Osteocyte (in vitro differentiated cells): ENCODE measurements around the gene CATSPERD. TPM values are rescaled to one million over a fixed set of nuclear protein-coding genes. Genes with fewer than 3 reads are reported as not detected.

Source experiments
- DNase-seq: peaks from one replicate; pipeline ENCODE4 v3.0.0; 2021; ENCODE audit warnings: mixed read lengths; ENCODE audit not compliant: unreplicated experiment; ENCODE audit errors: extremely low spot score
- H3K27ac Mint-ChIP-seq: one replicate; pipeline ENCODE4 v1.8.0; 2021; ENCODE audit warnings: mild to moderate bottlenecking, mixed read lengths; ENCODE audit not compliant: unreplicated experiment
- H3K27me3 Mint-ChIP-seq: one replicate; pipeline ENCODE4 v1.8.0; 2021; ENCODE audit warnings: mixed read lengths; ENCODE audit not compliant: unreplicated experiment
- H3K36me3 Mint-ChIP-seq: one replicate; pipeline ENCODE4 v1.8.0; 2021; ENCODE audit warnings: mixed read lengths; ENCODE audit not compliant: unreplicated experiment
- H3K4me1 Mint-ChIP-seq: one replicate; pipeline ENCODE4 v1.8.0; 2021; ENCODE audit warnings: mixed read lengths; ENCODE audit not compliant: unreplicated experiment
- H3K4me3 Mint-ChIP-seq: one replicate; pipeline ENCODE4 v1.8.0; 2021; ENCODE audit warnings: mild to moderate bottlenecking, moderate library complexity, mixed read lengths; ENCODE audit not compliant: unreplicated experiment
- H3K9me3 Mint-ChIP-seq: one replicate; pipeline ENCODE4 v1.8.0; 2021; ENCODE audit warnings: mixed read lengths; ENCODE audit not compliant: unreplicated experiment
- total RNA-seq: library from RNA; stranded (reverse); gene quantifications from 2 replicates; pipeline ENCODE4 v1.2.1, GENCODE V29; 2021
- TF ChIP-seq, protein P1 (sequence below): fragments of 200-600 bp; sonication (generic); IDR thresholded peaks from 2 replicates; pipeline ENCODE4 v1.5.0; 2021; ENCODE audit warnings: antibody characterized with exemption, mild to moderate bottlenecking, moderate library complexity

CATSPERD gene
- total RNA-seq, 1 donor from 2014 or later = not detected

GRCh38 chr19:5694956-5695648, 25.3 kb upstream of the CATSPERD start:
- no peak overlapping the region for H3K27ac Mint-ChIP-seq
- peaks cover 14% of the 10 kb centered on the region for H3K4me1 Mint-ChIP-seq
- H3K27me3 Mint-ChIP-seq = no peaks in the 10 kb centered on the region
- no peaks in the 10 kb centered on the region for H3K9me3 Mint-ChIP-seq
- DNase-seq = no peak
- H3K4me3 Mint-ChIP-seq = no peak overlapping the region
- H3K36me3 Mint-ChIP-seq = peaks cover 22% of the 10 kb centered on the region
- TF ChIP-seq, protein P1, sequence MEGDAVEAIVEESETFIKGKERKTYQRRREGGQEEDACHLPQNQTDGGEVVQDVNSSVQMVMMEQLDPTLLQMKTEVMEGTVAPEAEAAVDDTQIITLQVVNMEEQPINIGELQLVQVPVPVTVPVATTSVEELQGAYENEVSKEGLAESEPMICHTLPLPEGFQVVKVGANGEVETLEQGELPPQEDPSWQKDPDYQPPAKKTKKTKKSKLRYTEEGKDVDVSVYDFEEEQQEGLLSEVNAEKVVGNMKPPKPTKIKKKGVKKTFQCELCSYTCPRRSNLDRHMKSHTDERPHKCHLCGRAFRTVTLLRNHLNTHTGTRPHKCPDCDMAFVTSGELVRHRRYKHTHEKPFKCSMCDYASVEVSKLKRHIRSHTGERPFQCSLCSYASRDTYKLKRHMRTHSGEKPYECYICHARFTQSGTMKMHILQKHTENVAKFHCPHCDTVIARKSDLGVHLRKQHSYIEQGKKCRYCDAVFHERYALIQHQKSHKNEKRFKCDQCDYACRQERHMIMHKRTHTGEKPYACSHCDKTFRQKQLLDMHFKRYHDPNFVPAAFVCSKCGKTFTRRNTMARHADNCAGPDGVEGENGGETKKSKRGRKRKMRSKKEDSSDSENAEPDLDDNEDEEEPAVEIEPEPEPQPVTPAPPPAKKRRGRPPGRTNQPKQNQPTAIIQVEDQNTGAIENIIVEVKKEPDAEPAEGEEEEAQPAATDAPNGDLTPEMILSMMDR = no peak

- Mint-ChIP-seq H3K4me3 (no peak overlapping the region), H3K9me3 (no peaks in the 10 kb centered on the region), H3K4me1 (peaks cover 11% of the 10 kb centered on the region), H3K27ac (no peak overlapping the region), H3K36me3 (peaks cover 20% of the 10 kb centered on the region), H3K27me3 (no peaks in the 10 kb centered on the region)
- TF ChIP-seq, protein P1 = no peak
- no peak for DNase-seq
Measured at GRCh38 chr19:5695649-5696195, 24.7 kb upstream of the CATSPERD start.

DNA sequence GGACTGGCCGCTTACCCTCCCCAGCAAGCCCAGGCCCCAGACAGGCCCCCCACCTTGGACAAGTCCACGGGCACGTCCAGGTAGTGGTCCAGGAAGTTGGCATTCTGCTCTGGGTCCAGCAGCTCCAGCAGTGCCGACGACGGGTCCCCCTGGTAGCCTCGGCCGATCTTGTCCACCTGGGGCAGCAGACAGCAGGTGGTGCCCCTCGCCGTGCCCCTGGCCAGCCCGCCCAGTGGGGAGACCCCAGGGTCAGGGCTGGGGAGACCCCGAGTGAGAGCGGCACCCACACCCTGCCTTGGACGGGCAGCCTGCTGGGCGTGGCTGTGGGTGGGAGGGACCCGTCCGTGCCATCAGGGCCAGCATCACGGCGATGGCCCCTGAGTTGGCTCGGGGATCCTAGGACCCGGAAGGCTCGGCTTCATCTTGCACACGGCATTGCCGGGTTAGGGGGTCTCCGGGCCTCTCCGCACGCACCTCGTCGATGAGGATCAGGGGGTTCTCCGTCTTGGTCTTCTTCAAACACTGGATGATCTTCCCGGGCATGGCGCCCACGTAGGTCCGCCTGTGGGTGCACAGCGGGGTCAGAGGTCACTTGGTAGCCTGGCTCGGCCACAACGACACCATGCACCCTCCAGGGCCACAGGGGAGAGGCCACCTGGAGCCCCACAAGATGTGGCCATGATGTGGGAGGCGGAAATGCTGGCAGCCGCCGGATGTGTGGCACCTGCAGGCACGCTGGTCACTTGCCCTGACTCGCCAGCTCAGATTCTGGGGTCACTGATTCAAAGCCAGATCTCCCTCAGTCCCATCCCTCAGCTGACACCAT, 24.0 kb upstream of the CATSPERD start:
- H3K9me3 Mint-ChIP-seq = no peaks in the 10 kb centered on the region
- no peaks in the 10 kb centered on the region for H3K27me3 Mint-ChIP-seq
- DNase-seq = peak; percentile 84
- H3K36me3 Mint-ChIP-seq = peaks cover 23% of the 10 kb centered on the region
- H3K27ac Mint-ChIP-seq = peak overlapping the region; percentile 23
- H3K4me1 Mint-ChIP-seq = peaks cover 6% of the 10 kb centered on the region
- H3K4me3 Mint-ChIP-seq = no peak overlapping the region
- TF ChIP-seq, protein P1 = no peak

DNA sequence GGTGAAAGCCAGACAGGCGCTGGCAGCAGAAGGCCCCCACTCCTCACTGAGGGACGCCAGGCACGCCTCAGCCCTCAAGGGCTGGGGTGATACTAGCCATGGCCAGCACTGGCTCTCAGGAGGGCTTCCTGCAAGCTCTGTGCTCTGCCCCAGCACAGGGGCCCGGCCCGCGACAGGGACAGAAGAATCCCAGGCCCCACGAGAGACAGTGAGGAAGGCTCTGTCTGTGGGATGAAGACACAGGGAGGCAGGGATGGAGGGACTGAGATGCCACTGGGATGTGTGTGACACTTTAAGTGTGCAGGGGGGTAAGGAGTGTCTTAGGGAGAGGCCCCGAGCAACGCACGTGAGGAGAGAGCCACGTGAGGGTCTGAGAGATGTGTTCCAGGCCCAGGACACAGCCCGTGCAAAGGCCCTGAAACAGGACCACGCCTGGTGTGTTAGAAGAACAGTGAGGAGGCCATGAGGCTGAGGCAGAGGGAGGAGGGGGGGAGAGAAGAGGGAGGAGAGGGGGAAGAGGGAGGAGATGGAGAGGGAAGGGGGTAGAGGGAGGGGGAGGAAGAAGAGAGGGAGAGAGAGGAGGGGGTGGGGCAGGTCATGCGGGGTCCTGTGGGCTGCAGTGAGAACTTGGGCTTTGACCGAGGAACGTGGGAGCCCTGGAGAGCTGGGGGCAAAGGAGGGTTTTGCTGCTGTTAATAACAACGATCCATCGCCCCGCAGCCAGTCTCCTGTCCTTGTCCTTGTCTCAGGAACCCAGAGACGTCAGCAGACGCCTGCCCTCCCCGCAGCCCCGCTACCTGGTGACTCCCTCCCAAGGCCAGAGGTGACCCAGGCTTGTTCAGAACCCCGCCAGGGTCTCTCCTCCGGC, 23.2 kb upstream of the CATSPERD start:
- Mint-ChIP-seq H3K9me3 (no peaks in the 10 kb centered on the region), H3K27ac (peak overlapping the region; percentile 23), H3K27me3 (no peaks in the 10 kb centered on the region), H3K36me3 (peaks cover 23% of the 10 kb centered on the region), H3K4me1 (no peaks in the 10 kb centered on the region), H3K4me3 (no peak overlapping the region)
- TF ChIP-seq, protein P1 = no peak
- DNase-seq = no peak
